Activated gamma-delta T cell (primary cell): Measurements from ENCODE around the gene NAGLU.
"Not testable (repeated sequence)": the region's sequence is repeated elsewhere in the genome, so short reads cannot be mapped to it uniquely, and the experiment has no call there.

Source experiments
- DNase-seq: peaks from one replicate; lab custom pipeline; 2025; lab: John Stamatoyannopoulos, UW

The NAGLU gene

DNA sequence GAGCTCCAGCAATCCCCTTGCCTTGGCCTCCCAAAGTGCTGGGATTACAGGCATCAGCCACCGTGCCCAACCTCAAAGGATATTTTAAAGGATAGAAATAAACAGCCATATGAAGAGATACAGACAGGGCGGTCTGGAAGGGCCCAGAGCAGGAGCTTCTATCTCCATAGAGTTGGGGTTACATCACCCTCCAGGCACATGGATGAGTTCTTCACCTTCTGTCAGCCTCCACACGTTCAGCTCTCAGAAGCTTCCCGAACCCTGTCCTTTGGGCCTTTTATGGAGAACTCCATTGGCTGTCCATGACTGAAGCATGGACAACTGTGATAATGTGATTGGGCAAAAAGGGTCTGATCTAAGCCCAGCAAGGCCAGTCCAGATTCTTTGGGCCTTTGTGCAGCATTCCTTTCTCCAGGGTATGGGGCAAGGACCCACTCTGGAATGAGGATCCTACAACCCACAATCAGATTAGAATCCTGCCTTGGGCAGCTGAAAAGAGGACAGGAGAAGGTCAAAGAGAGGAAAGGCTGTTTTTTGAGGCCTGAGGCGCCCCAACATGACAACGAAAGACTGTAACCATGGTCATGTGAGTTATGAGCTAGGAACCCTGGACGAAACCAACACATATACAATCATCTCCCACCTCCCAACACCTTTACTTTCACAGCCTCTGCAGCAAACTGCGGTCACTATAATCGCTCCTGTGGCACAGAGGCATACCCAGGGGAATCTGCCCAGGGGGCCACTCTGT lies 9.9 kb downstream of the NAGLU start:
- DNase-seq: not testable (repeated sequence)

DNA sequence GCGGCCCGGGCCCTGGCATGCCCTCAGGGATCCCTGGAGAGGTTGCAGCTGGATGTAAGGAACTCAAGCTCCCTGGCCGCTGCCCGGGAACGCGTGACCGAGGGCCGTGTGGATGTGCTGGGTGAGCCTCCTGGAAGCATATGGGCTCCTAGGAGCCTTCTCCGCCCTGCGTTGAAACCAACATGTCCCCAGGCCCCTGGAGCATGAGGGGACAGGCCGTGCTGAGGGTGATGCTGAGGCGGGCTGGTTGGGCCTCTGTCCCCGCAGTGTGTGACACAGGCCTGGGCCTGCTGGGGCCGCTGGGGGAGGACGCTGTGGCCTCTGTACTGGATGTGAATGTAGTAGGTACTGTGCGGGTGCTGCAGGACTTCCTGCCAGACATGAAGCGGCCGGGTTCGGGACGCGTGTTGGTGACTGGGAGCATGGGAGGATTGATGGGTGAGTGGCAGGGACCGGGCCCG lies 11.0 kb downstream of the NAGLU start:
- no peak for DNase-seq

DNA sequence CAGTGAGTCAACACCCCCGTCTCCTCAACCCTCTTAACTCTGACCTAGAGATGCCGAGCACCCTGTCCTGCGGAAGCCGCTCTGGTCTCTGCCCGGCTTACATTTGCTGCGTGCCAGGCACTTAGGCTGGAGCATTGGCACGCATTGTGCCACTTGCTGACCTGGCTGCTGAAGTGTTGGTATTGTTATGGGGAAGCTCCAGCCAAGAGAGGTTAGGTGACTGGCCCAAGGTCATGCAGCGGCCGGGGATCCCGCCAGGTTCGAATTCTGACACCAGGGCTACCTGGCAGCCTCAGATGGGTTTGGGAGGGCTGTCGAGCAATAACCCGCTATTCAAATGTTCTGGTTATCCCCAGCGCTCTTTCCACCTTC lies 11.6 kb downstream of the NAGLU start:
- no peak for DNase-seq

DNA sequence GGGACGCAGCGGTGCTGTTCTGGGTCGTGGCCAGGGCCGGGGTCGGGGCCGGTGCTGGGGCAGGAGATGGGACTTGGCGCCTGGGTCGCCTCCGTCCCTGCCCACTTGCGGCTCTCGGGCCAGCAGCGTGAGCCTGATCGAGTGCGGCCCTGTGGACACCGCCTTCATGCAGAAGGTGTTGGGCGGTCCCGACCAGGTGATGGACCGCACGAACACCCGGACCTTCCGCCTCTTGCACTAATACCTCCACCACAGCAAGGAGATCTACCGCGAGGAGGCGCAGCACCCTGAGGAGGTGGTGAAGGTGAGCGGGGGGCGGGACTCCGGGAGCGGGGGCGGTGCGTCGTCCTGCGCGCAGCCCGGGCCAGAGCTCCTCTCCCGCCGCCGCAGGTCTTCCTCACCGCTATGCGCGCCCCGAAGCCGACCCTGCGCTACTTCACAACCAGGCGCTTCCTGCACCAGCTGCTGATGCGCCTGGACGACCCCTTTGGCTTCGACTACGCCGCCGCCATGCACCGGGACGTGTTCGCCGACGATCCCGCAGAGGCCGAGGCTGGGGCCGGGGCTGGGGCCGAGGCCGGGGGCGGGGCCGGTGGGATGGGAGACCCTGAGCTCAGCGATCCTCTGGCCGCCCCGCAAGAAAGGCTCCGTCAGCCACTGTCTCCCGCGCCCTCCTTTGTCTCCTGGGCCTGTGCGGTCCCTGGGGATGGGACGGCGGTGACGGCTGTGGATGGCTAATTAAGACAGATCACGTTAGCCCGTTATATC lies 12.2 kb downstream of the NAGLU start:
- DNase-seq: peak; percentile 41

DNA sequence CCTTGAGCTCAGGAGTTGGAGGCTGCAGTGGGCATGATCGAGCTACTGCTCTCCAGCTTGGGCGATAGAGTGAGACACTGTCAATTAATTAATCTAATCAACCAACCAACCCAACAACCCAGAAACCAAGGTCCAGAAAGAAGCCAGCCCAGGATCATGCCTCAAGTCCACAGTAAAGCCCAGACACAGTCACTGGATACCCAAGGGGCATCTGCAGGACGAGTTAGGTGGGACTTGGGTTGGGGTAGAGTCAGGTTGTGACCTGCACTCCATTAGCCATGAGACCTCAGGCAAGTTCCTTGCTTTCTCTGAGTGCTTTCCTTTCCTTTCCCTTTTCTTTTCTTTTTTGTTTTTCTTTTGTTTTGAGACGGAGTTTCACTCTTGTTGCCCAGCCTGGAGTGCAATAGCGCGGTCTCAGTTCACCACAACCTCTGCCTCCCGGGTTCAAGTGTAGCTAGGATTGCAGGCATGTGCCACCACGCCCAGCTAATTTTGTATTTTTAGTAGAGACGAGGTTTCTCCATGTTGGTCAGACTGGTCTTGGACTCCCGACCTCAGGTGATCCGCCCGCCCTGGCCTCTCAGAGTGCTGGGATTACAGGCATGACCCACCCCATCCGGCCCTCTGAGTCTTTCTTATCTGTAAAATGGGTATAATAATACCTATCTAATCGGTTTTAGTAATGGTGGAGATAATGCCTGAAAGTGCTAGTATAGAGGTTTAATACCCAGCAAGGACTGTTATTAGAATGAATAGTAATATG lies 13.1 kb downstream of the NAGLU start:
- DNase-seq: no peak

DNA sequence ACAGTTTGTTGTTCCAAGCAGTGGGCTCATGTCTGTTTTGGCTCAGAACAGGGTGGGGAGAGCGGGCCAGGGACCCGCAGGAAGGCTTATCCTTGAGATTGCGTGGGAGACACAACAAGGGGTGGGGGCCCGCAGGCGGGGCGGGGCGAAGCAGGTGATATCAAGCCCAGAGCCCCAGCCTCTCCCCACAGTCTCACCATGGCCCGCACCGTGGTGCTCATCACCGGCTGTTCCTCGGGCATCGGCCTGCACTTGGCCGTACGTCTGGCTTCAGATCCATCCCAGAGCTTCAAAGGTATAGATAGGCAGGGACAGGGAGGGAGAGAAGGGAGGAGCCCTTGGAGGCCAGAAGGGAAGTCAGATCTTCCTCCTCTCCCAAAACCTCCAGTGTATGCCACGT lies 16.7 kb downstream of the NAGLU start, which contains the start of gene HSD17B1:
Gene HSD17B1 (plus strand): TSS at position 188 of the 400 bp plus-strand sequence. CDS start 11 bp downstream, at position 199.
- DNase-seq: not testable (repeated sequence)

DNA sequence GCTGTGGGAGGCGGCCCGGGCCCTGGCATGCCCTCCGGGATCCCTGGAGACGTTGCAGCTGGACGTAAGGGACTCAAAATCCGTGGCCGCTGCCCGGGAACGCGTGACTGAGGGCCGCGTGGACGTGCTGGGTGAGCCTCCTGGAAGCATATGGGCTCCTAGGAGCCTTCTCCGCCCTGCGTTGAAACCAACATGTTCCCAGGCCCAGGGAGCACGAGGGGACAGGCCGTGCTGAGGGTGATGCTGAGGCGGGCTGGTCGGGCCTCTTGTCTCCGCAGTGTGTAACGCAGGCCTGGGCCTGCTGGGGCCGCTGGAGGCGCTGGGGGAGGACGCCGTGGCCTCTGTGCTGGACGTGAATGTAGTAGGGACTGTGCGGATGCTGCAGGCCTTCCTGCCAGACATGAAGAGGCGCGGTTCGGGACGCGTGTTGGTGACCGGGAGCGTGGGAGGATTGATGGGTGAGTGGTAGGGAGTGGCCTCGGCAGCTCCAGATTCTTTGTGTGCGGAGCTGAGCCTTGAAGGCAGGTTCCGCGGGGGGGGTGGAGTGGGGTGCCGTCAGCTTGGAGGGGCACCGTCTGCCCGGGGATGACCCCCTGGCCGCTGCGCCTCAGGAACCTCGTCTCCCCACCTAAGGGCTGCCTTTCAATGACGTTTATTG lies 17.2 kb downstream of the NAGLU start:
- DNase-seq: no peak

DNA sequence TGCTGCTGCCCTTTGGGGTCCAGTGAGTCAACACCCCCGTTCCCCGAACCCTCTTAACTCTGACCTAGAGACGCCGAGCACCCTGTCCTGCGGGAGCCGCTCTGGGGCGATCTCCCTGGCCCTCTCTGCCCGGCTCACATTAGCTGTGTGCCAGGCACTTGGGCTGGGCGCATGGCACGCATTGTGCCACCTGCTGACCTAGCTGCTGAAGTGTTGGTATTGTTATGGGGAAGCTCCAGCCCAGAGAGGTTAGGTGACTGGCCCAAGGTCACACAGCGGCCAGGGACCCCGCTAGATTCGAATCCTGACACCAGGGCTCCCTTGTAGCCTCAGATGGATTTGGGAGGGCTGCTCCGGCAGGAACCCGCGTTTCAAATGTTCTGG lies 17.8 kb downstream of the NAGLU start:
- DNase-seq: no peak

DNA sequence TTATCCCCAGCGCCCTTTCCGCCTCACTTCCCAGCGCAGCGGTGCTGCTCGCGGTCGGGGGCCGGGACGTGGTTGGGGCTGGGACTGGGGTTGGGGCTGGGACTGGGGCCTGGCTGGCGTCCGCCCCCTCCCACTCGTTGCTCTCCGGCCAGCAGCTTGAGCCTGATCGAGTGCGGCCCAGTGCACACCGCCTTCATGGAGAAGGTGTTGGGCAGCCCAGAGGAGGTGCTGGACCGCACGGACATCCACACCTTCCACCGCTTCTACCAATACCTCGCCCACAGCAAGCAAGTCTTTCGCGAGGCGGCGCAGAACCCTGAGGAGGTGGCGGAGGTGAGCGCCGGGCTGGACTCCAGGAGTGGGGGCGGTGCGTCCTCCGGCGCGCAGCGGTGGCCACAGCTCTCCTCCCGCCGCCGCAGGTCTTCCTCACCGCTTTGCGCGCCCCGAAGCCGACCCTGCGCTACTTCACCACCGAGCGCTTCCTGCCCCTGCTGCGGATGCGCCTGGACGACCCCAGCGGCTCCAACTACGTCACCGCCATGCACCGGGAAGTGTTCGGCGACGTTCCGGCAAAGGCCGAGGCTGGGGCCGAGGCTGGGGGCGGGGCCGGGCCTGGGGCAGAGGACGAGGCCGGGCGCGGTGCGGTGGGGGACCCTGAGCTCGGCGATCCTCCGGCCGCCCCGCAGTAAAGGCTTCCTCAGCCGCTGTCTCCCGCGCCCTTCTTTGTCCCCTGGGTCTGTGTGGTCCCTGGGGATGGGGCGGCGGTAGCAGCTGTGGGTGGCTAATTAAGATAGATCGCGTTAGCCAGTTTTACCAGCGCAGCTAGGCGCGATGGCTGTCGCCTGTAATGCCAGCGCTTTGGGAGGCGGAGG lies 18.4 kb downstream of the NAGLU start:
- peak; percentile 66 for DNase-seq

DNA sequence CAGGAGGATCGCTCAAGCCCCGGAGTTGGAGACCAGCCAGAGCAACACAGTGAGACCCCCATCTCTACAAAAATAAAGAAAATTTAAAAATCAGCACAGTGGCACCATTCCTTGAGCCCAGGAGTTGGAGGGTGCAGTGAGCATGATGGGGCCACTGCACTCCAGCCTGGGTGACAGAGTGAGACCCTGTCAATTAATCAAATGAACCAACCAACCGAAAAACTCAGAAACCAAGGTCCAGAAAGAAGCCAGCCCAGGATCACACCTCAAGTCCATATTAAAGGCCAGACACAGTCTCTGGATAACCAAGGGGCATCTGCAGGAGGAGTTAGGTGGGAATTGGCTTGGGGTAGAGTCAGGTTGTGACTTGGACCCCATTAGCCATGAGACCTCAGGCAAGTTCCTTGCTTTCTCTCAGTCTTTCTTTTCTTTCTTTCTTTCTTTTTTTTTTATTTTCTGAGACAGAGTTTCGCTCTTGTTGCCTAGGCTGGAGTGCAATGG lies 19.1 kb downstream of the NAGLU start:
- DNase-seq: no peak

DNA sequence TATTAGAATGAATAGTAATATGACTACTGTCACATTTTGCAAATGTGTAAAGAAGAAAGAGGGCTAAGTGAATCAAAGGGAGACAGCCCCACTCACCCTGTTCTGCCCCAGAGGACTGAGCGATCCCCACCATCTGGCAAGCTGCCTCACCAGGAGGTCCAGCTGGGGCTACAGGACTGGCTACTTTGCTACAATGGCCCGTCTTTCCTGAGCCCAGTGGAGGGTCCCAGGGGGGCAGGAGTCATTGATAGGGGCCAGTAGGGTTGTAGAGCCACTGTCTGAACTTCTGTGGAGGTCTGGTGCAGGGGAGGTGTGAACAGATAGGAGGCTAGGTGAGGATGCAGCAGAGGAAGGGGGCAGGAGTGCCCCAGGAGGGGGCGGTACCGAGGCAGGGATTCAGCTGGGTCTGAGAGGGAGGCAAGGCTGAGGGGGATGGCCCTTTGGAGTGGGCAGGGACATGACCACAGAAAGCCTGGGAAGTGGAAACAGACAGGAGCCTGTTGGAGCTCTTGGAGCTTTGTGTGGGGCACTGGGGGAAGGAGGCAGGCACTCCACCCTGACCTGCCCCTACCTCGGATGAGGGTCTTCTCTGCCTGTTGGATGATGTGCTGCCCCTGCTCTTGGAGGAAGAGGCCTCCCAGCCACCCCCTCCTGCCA lies 20.0 kb downstream of the NAGLU start:
- DNase-seq: not testable (repeated sequence)

DNA sequence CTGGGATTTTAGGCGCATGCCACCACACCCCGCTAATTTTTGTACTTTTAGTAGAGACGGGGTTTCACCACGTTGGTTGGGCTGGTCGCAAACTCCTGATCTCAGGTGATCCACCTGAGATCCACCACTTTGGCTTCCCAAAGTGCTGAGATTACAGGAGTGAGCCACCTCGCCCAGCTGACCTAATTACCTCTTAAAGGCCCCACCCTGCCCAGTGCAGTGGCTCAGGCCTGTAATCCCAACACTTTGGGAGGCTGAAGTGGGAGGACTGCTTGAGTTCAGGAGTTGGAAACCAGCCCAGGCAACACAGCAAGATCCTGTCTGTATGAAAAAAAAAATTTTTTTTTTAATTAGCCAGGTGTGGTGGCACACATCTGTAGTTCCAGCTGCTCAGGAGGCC lies 23.0 kb downstream of the NAGLU start:
- no peak for DNase-seq

DNA sequence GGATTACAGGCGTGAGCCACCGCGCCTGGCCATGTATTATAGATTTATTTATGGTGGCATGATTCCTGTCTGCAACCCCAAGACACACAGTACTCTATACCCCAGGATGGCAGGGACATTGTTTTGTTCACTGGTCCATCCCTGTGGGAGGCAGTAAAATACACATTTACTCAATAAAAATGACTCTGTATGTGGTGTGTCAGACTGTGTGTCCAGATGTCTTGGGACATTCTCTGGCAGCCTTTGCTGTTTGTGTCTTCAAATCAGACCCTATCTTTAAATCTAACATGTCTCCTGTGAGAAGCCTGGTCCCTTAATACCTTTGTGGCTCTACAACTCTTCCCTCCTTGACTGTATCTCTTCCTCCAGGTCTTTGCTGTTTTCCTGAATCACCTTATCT lies 24.2 kb downstream of the NAGLU start:
- DNase-seq: no peak

DNA sequence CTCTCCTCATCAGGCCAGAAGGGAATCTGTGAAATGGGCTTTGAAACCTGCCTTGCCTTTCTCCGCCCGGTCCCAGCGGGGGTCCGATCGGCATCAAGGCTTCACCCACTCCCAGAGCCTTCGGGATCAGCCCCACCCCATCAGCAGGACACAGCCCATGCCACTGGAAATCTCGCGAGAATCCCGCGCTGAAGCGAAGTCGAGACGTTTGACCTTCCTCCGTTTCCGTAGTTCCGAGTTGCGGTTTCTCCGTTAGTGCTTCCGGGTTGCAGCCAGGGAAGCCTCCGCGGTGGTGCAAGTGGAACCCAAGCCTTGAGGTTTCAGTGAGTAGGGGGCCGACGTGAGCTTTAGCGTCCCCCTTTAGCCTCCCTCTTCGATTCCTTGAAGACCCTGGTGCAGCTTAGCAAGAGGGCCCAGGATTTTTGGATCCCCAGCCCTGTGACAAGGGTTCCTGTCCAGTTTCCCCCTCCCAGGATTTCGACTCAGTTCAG lies 25.9 kb downstream of the NAGLU start, which contains the start of gene COASY:
Gene COASY (plus strand): TSS at position 252 of the 491 bp plus-strand sequence. CDS start 475 bp downstream, outside the sequence.
- no peak for DNase-seq

DNA sequence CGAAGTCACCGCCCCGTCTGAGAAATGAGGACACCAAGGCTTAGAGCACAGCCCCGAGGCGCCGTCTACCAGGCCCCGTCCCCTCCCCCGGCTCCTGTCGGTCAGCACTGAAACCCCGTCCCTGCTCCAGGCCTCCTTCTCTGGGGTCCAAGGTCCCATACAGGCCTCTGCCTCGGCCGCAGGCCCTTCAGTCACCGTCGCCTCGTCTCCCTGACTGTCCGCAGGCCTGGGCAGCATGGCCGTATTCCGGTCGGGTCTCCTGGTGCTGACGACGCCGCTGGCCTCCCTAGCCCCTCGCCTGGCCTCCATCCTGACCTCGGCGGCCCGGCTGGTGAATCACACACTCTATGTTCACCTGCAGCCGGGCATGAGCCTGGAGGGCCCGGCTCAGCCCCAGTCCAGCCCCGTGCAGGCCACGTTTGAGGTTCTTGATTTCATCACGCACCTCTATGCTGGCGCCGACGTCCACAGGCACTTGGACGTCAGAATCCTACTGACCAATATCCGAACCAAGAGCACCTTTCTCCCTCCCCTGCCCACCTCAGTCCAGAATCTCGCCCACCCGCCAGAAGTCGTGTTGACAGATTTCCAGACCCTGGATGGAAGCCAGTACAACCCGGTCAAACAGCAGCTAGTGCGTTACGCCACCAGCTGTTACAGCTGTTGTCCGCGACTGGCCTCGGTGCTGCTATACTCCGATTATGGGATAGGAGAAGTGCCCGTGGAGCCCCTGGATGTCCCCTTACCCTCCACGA lies 26.5 kb downstream of the NAGLU start:
- DNase-seq: no peak

DNA sequence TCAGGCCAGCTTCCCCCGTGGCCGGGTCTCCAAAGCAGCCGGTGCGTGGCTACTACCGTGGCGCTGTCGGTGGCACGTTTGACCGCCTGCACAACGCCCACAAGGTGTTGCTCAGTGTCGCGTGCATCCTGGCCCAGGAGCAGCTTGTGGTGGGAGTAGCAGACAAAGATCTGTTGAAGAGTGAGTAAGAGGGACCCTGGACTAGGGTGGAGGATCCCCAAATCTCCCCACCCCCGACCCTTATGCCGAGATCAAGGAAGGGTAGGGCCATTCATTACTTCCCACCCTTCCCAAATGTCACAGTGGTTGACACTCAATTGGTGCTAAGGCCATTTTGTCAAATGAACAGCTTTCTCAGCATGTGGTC lies 27.1 kb downstream of the NAGLU start:
- no peak for DNase-seq

DNA sequence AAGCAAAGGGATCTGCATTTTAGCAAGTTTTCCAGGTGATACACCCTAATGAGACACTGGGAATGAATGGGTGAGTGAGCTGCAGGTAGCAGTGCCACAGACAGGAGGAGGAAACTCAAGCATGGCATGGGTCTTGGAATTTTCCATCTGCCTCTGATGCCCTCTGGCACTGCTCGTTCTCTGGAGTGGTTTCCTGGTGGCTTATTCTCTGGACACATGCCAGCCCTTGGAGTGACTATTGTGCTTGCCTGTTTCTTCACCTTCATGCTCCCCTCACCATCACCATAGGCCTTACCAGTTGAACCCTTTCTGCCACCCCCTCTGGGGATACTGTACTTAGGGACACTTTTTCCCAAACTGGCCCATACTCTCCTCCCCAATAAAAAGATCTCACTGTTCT lies 27.5 kb downstream of the NAGLU start:
- no peak for DNase-seq

DNA sequence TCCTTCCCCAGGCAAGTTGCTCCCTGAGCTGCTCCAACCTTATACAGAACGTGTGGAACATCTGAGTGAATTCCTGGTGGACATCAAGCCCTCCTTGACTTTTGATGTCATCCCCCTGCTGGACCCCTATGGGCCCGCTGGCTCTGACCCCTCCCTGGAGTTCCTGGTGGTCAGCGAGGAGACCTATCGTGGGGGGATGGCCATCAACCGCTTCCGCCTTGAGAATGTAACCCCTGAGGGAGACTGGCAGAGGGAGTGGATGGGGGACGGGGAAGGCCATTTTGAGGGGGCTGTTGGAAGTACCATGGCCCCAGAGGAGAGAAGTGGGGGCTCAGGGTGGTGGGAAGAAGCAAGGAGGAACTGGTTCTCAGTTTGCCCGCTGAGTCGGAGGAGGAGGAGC lies 27.9 kb downstream of the NAGLU start:
- DNase-seq: no peak

DNA sequence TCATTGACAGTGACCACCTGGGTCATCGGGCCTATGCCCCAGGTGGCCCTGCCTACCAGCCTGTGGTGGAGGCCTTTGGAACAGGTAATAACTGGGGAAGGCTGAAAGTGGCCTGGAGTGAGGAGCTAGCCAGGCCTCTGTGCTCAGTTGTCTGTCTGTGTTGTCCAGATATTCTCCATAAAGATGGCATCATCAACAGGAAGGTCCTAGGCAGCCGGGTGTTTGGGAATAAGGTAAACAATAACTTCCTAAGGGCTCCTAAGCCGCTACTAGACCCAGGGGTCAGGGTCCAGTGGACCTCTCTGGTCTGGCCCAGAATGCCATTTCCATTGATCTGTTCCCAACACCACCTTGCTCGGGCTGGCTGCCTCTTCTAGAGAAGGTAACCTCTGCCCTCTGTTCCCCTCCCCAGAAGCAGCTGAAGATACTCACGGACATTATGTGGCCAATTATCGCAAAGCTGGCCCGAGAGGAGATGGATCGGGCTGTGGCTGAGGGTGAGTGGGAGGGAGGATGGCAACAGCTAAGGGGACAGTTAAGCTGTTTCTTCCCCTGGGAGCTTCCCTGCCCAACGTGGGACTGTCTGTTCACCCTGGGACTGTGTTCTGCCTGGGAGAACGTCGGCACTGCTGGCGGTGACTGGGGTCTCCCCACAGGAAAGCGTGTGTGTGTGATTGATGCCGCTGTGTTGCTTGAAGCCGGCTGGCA lies 28.9 kb downstream of the NAGLU start:
- DNase-seq: no peak
